HPDE6-E6E7 (cell line): Measurements from ENCODE around the gene DET1.

ENCODE experiments used
- DNase-seq: peaks from one replicate; pipeline ENCODE4 v3.0.0; 2011; ENCODE audit warnings: missing footprints; ENCODE audit errors: extremely low spot score

The DET1 gene

GRCh38 chr15:88467073-88467934 lies 79.2 kb downstream of the DET1 start, which contains the start of the genes MRPL46 and MRPS11:
Gene MRPL46, minus strand, starts transcription at chr15:88467388. Its CDS starts 11 bp downstream, at chr15:88467377.
Gene MRPS11, plus strand, starts transcription at chr15:88467708. Its CDS starts 10 bp downstream, at chr15:88467718.
- DNase-seq, result peak; percentile 79

- peak; percentile 34 for DNase-seq
Measured at GRCh38 chr15:88465633-88466224, 80.8 kb downstream of the DET1 start.

GRCh38 chr15:88463870-88464532 lies 82.5 kb downstream of the DET1 start:
- no peak for DNase-seq
